Kidney capillary endothelial cell (primary cell): Measurements from ENCODE around the gene HIVEP3.

Source experiments
- DNase-seq: peaks from one replicate; pipeline ENCODE4 v3.0.0-alpha.2; 2018; ENCODE audit warnings: low spot score

HIVEP3 gene

GRCh38 chr1:41513383-41513735 is 405.4 kb downstream of the HIVEP3 start:
- no peak for DNase-seq

GRCh38 chr1:41512701-41513382 is 405.9 kb downstream of the HIVEP3 start:
- no peak for DNase-seq

- DNase-seq = no peak
Measured at GRCh38 chr1:41511239-41511540, 407.5 kb downstream of the HIVEP3 start.

DNA sequence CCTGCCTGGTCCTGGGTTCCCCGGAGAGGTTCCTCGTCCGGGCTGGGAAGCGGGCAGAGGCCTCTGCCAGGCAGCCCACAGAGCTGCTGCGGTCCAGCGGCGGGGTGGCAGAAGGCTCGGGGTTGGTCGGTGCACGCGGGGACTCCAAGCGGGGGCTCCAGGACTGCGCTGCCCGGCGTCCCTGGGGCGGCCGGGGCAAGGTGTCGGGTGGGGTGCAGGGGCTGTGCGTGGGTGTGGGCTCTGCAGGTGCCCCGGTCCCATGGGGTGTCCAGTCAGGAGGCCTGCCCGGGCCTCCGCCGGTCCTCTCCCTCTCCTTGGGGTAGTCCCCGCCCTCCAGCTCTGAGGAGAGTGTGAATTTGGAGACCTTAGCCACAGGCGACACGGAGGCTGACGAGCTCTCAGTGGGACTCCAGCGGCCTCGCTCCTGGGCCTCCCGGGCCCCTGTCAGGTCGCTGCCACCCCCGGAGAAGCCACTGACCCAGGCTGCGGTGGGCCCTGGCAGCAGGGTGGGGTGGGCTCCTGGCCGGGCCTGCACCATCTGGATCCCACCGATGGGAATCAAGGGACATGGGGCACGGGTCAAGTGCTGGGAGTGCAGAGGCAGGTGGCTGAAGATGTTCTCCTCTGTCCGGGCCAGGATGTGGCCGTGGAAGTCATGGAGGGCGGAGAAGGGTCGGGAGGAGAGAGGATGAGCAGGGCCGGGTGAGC is 408.0 kb downstream of the HIVEP3 start:
- no peak for DNase-seq

DNA sequence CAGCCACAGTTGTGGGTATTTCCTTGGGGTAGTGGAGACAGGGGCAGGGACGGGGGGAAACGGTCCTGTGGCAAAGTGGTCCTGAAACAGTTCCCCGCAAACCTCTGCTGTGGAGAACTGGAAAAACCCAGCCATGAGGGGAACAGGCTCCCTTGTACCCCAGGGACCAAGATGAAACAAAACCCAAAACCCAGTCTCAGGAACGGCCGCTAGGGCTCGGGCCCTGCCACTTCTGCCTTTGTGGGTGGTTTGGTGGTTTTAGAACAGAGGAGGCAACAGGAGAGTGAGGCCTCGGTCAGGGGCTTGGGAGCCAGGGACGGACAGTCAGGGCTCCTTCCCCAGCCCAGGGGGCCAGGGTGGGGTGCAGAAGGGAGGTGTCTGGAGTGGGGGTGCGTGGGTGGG is 409.5 kb downstream of the HIVEP3 start:
- no peak for DNase-seq

GRCh38 chr1:41508290-41508689 is 410.4 kb downstream of the HIVEP3 start:
- DNase-seq = no peak

- no peak for DNase-seq
Measured at GRCh38 chr1:41507836-41508235, 410.9 kb downstream of the HIVEP3 start.

GRCh38 chr1:41507110-41507720 is 411.5 kb downstream of the HIVEP3 start:
- no peak for DNase-seq

- no peak for DNase-seq
Measured at GRCh38 chr1:41504114-41505035, 414.3 kb downstream of the HIVEP3 start.

- no peak for DNase-seq
Measured at GRCh38 chr1:41503538-41504113, 415.1 kb downstream of the HIVEP3 start.

- no peak for DNase-seq
Measured at GRCh38 chr1:41502912-41503311, 415.8 kb downstream of the HIVEP3 start.

DNA sequence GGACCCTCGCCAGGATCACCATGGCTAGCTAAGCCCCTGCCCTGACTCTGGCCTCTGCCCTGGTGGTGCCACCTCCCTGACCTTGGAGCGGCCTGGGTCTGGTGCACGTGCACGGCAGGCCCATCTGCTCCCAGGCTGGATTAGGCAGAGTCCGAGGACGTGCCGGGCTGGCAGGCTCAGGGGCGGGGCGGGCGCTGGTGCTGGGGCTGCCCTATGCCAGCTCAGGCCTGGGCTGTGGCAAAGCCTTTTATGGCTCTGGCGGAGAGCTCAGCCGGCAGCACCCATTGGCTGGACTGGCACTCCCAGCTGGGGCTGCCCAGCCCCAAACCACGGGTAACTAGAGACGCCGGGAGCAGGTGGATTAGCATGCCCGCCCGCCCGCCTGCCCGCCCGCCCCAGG is 417.1 kb downstream of the HIVEP3 start:
- DNase-seq = no peak

- no peak for DNase-seq
Measured at GRCh38 chr1:41500781-41501518, 417.8 kb downstream of the HIVEP3 start.

DNA sequence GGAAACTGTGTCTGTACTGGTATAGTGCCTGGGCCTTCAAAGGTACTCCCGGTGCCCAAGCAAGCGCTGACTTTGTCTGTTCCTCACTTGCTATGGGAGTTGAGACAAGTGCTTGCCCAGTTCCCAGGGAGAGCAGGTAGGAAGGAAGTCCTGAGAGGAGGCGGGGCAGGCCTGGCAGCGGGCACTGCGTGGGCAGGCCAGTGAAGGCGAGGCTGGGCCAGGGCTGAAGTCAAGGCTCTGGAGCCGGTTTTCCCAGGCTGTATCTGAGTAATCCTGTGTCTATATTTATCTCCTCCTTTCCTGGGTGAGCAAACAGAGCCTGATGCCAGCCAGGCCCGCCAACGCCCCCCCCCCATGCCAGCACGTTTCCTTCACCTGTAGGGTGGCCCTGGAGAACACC is 418.3 kb downstream of the HIVEP3 start:
- no peak for DNase-seq

- no peak for DNase-seq
Measured at GRCh38 chr1:41499591-41499990, 419.1 kb downstream of the HIVEP3 start.

DNA sequence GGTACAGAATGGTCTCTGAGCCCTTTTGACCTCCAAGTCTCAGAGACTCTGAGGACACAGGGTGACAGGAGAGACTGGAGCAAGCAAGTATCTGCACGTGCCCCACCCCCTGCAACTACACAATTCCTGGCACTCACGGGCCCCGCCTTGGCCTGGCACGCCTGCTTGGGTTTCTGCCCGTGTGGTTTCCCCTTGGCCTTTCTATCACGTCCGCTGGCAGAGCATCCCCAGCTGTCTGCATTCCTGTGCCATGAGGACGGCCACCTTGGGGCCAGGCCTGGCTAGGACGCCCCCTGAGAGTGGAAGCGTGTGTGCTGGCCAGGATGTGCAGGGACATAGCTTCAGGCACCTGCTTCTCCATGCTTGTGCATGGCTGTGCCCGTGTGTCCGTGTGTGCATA is 419.9 kb downstream of the HIVEP3 start:
- no peak for DNase-seq

GRCh38 chr1:41498391-41498790 is 420.3 kb downstream of the HIVEP3 start:
- DNase-seq = no peak

DNA sequence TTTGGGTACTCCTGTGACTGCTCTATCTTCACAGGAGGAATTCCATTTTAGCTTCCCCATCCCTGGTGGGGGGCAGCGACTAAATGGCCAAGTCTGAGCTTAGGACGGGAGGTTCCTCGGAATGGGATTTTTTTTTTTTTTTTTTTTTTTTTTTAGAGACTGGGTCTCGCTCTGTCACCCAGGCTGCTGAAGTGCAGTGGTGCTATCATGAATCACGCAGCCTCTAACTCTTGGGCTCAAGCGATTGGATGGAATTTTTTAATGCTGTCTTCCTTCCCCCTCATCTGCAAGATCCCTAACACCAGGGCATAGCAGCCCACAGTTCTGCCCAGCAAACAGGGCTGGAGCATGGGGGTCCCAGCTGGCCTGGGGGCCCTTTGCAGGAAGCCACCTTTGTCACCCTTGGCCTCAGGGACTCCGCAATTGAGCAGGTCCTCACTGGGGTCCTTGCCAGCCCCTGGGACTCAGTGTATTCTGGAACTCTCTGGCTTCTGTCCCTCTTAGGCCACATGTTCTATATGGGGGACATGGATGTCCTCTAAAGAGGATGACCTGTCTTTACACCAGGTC is 421.2 kb downstream of the HIVEP3 start:
- no peak for DNase-seq

GRCh38 chr1:41497056-41497440 is 421.7 kb downstream of the HIVEP3 start:
- no peak for DNase-seq

- DNase-seq = peak; percentile 72
Measured at GRCh38 chr1:41496080-41497055, 422.4 kb downstream of the HIVEP3 start.
